Brain microvascular endothelial cell (primary cell): ENCODE data around the gene GDPD4.

Source experiments
- DNase-seq: peaks from one replicate; pipeline ENCODE4 v3.0.0-alpha.2; 2020
- H3K27ac ChIP-seq: fragments of 250-450 bp; sonication (Bioruptor Pico); 2 replicates; pipeline ENCODE4 v1.5.1; 2020; ENCODE audit warnings: mild to moderate bottlenecking, moderate library complexity
- H3K27me3 ChIP-seq: fragments of 250-450 bp; sonication (Bioruptor Pico); replicated peaks from 2 replicates; pipeline ENCODE4 v1.5.1; 2020; ENCODE audit warnings: mild to moderate bottlenecking
- H3K36me3 ChIP-seq: fragments of 250-450 bp; sonication (Bioruptor Pico); replicated peaks from 2 replicates; pipeline ENCODE4 v1.5.1; 2020; ENCODE audit warnings: mild to moderate bottlenecking
- H3K4me3 ChIP-seq: 2 replicates; pipeline ENCODE4 v1.5.1; 2011; ENCODE audit warnings: low read depth, mild to moderate bottlenecking, control low read depth, low read length, moderate library complexity
- CTCF ChIP-seq: IDR thresholded peaks from 2 replicates; pipeline ENCODE4 v1.5.1; 2011; ENCODE audit warnings: low read depth, mild to moderate bottlenecking, moderate library complexity, low read length, control low read depth, inconsistent platforms; ENCODE audit errors: missing control alignments
- in situ Hi-C: cut with HindIII; loops from 2 replicates; pipeline ENCODE4 v1.10.0; 2017; ENCODE audit warnings: low sequenced_read_pairs, low pct_ligation_motif_present

GDPD4 gene

GRCh38 chr11:77198440-77198849 is 103.0 kb downstream of the GDPD4 start:
- Histone ChIP-seq H3K36me3 (no peaks in the 10 kb centered on the region), H3K27me3 (no peaks in the 10 kb centered on the region), H3K4me3 (no peak overlapping the region), H3K27ac (no peak overlapping the region)
- TF ChIP-seq CTCF = peak; percentile 67
- no peak for DNase-seq
- in situ Hi-C loops = no loop called here

- H3K4me3 ChIP-seq = no peak overlapping the region
- in situ Hi-C loops = no loop called here
- DNase-seq = no peak
- H3K27me3 ChIP-seq = no peaks in the 10 kb centered on the region
- no peak overlapping the region for H3K27ac ChIP-seq
- TF ChIP-seq CTCF = no peak
- no peaks in the 10 kb centered on the region for H3K36me3 ChIP-seq
Observed at GRCh38 chr11:77197626-77198320, 103.7 kb downstream of the GDPD4 start.

GRCh38 chr11:77196961-77197360 is 104.5 kb downstream of the GDPD4 start:
- Histone ChIP-seq H3K36me3 (no peaks in the 10 kb centered on the region), H3K27me3 (no peaks in the 10 kb centered on the region), H3K27ac (no peak overlapping the region), H3K4me3 (no peak overlapping the region)
- no peak for TF ChIP-seq CTCF
- no peak for DNase-seq
- in situ Hi-C loops = no loop called here

- TF ChIP-seq CTCF = no peak
- DNase-seq = no peak
- in situ Hi-C loops = no loop called here
- Histone ChIP-seq H3K36me3 (no peaks in the 10 kb centered on the region), H3K4me3 (no peak overlapping the region), H3K27me3 (no peaks in the 10 kb centered on the region), H3K27ac (no peak overlapping the region)
Observed at GRCh38 chr11:77195071-77195755, 106.3 kb downstream of the GDPD4 start.

GRCh38 chr11:77193911-77194830 is 107.3 kb downstream of the GDPD4 start:
- TF ChIP-seq CTCF = no peak
- Histone ChIP-seq H3K27me3 (no peaks in the 10 kb centered on the region), H3K27ac (no peak overlapping the region), H3K4me3 (no peak overlapping the region), H3K36me3 (no peaks in the 10 kb centered on the region)
- in situ Hi-C loops = no loop called here
- no peak for DNase-seq
